DMS153 treated with DMSO at 0.1 percent for 48 hours (cell line): ENCODE measurements around the gene OVOL2.
"Not testable (repeated sequence)": the region's sequence is repeated elsewhere in the genome, so short reads cannot be mapped to it uniquely, and the experiment has no call there.

Experiments
- DNase-seq: peaks from one replicate; lab custom pipeline; 2025; ENCODE audit not compliant: unreplicated experiment; lab: John Stamatoyannopoulos, UW

The OVOL2 gene

GRCh38 chr20:18058661-18059467 lies 1.1 kb upstream of the OVOL2 start:
- peak; percentile 88 for DNase-seq

GRCh38 chr20:18057994-18058349 lies 256 bp upstream of the OVOL2 start:
- DNase-seq, result no peak

- peak; percentile 38 for DNase-seq
Observed at GRCh38 chr20:18056174-18057100, 1.3 kb downstream of the OVOL2 start.

- no peak for DNase-seq
Observed at GRCh38 chr20:18055261-18055660, 2.5 kb downstream of the OVOL2 start.

- DNase-seq, result no peak
Observed at GRCh38 chr20:18052856-18053255, 4.9 kb downstream of the OVOL2 start.

GRCh38 chr20:18050628-18051027 lies 7.1 kb downstream of the OVOL2 start:
- no peak for DNase-seq

GRCh38 chr20:18048176-18048575 lies 9.5 kb downstream of the OVOL2 start:
- DNase-seq, result no peak

- DNase-seq, result no peak
Observed at GRCh38 chr20:18046535-18046934, 11.2 kb downstream of the OVOL2 start.

- no peak for DNase-seq
Observed at GRCh38 chr20:18042229-18042628, 15.5 kb downstream of the OVOL2 start.

GRCh38 chr20:18041462-18041861 lies 16.3 kb downstream of the OVOL2 start:
- DNase-seq, result no peak

GRCh38 chr20:18039063-18039462 lies 18.7 kb downstream of the OVOL2 start:
- DNase-seq, result no peak

GRCh38 chr20:18034039-18034438 lies 23.7 kb downstream of the OVOL2 start:
- no peak for DNase-seq

GRCh38 chr20:18032977-18033892 lies 24.5 kb downstream of the OVOL2 start:
- DNase-seq, result no peak

GRCh38 chr20:18031888-18032509 lies 25.7 kb downstream of the OVOL2 start:
- DNase-seq, result no peak

- no peak for DNase-seq
Observed at GRCh38 chr20:18031050-18031449, 26.7 kb downstream of the OVOL2 start.

- DNase-seq, result no peak
Observed at GRCh38 chr20:18030020-18030419, 27.7 kb downstream of the OVOL2 start.

GRCh38 chr20:18027011-18027410 lies 30.7 kb downstream of the OVOL2 start:
- DNase-seq, result not testable (repeated sequence)

GRCh38 chr20:18024606-18025127 lies 33.0 kb downstream of the OVOL2 start:
- no peak for DNase-seq

- no peak for DNase-seq
Observed at GRCh38 chr20:18020931-18021330, 36.8 kb downstream of the OVOL2 start.

GRCh38 chr20:18019068-18019467 lies 38.6 kb downstream of the OVOL2 start:
- no peak for DNase-seq
